SIG-M5 treated with dmso at 0.1 percent for 504 hours (cell line): Measurements from ENCODE around the gene TANC1.

Experiments used
- DNase-seq: peaks from one replicate; lab custom pipeline; 2025; ENCODE audit not compliant: unreplicated experiment; lab: John Stamatoyannopoulos, UW

Gene TANC1

DNA sequence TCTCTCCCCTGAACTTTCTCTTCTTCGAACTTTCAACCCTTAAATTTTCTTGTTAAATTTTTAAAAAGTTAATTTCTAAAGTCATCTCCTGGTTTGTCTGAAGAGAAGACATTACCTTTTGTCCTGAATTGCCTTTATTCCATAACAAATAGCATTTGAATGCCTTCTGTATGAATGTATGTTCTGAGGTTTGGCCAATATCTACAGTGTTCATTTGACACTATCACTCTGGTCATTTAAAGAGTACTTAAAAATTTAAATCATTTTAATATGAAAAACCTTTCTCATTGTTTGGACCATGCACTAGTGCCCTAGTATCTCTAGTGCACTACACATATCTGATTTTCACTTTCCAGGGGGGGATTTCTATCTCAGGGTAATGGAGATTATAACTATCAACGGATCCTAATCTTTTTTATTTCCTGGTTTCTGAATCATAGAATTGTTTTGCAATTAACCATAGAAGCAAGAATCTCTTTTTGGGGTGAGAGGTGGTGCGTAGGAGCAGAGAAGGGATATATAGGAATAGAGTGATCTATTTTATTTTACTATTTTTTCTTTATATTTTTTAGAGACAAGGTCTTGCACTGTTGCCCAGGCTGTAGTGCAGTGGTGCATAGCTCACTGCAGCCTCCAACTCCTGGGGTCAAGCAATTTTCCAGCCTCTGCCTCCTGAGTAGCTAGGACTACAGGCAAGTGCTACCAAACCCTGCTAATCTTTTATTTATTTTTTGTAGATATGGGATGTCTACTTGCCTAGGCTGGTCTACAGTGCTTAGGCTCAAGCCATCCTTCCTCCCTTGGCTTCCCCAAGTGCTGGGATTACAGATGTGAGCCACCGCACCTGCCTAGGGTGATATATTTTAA, 25.5 kb downstream of the TANC1 start:
- DNase-seq = no peak

DNA sequence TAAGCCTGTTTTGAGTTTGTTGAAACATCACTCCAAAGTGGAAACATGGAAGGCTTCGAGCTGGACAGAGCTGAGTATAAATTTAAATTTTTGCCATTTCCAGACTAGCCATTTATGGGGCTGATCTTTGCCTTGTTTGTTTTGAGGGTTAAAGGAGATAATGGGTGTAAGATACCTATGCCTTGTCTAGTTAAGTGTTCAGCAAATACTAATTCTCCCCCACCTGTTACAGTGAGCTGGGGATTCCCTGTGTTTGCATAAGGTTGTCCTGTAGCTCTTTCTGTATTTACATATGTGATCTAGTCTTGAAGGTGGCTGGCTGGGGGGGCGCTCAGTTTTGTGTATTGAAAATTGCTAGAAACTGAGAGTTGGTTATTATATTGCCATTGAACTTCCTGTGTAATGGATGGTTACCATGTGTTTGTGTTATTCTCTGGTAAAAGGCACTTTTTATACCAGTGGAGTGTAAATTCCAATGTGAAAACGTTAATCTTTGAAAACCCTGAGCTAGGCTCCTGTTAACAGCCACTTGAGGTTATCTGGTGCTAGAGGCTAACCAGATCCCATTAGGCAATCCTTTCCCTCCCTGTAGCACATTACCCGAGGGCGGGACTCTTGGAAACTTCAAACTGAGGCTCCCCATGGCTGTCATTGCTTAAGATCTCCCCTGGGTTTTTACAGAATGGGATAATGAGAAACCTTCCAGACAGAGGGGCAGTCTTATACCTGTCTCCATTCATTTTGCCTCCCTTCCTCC, 26.7 kb downstream of the TANC1 start:
- peak; percentile 19 for DNase-seq

DNA sequence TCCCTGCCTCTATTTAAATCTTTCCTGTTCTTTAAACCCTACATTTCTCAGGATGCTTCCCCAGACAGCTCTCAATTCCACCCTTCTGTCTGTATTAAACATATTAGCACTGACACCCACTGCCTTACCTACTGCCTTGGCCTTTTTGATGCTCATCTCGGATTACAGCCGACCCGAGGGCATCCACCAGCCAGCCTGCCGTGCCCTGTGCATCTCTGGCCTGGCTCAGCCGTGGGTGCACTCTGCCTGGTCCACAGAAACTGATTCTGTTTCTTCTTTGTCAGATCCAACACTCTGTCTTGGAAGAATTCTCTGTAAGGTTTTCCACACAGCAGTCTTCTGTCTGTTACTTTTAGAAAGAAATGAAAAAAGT, 27.2 kb downstream of the TANC1 start:
- no peak for DNase-seq

DNA sequence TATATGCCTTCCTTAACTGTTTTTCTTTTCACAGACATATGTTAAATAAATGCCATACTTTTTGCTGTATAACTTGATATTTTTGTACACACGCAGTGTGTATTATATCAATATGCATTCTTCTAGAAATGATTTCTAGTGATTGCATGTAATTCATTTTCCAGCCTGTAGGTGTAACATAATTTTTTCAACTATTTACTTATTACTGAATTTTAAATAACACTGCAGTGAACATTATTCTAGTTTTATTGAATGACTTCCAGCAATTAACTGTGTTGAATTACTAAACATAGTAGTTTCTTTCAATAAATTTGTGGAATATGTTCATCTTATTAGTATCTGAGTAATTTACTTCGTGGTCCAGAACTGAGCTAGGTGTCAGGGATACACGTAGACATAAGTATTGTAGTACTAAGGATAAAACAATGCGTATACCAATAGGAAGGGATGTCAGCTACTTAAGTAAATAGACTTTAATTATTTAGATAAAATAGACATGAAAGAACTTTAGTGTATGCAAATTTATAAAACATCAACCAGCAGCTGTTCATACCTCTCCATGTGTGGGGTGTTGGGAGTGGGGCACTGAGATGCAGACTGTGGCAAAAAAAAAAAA, 28.0 kb downstream of the TANC1 start:
- no peak for DNase-seq

- DNase-seq = peak; percentile 71
Observed at GRCh38 chr2:158997037-158997790, 28.8 kb downstream of the TANC1 start.

DNA sequence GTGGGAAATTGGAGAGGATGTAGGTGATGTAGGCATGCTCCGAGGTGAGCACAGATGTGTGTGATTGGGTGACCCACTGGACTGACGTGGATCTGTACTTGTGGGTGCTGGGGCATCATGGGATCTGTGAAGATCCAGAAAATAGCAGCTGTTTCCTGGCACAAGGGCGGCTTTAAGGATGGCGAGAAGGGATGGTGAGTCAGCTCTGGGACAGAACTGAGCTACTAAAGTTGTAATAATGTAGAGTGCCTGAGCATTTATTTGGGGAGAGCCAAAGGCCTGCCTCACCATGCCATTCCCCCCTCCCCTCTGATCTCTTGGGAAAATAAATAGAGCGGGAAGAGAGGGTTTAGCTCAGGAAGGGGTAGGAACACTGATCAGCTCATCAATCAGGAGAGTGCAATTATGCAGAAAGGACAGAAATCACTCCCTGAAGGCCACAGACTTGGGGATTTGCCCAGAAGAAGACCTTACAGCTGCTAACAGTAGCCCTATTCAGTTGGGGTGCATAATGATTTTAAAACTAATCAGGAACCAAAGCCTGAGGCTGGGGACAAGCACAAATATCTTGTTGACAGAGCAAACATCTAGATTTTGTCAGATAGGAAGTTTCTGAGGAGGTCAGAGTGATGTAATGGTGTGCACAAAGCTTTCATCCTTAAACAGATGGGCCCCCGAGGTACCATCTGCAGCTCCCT, 30.3 kb downstream of the TANC1 start:
- peak; percentile 30 for DNase-seq

DNA sequence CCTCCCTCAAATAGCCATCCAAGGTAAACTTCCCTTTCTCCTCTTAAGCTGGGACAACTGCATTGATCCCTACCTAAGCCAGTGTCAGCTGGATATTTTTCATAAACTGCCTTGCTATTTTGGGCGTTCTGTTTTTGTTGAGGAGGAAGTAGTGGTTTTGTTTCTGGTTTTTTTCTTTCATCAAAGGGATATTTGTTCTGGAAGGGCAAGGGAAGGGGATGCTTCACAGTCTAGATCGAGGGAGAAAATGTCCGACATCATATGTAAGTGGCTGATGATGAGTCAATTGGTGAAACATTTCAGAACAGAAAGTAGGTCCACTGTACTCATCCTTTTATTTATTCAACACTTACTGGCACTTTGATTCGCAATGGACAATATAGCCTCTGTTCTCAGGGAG, 31.0 kb downstream of the TANC1 start:
- peak; percentile 50 for DNase-seq

DNA sequence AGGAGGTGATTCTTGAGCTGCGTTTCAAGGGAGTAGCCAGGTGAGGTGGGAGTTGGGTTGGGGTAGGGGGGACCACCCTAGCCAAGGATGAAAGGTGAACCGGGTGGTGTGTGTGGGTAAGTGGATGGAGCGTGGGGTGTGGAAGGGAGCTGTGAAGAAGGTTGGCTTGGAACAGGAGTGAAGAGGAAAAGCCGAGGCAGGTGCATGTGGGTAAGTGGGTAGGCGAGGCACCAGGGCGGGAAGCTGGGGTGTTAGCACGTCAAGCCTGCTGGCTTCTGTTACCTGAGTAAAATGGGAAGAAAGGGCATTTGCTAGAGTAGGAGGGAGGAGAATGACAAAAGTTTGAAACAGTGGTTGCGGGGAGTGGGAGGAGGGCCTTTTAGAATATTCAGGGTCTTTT, 31.6 kb downstream of the TANC1 start:
- no peak for DNase-seq

GRCh38 chr2:159002462-159003111, 34.1 kb downstream of the TANC1 start:
- DNase-seq = no peak

DNA sequence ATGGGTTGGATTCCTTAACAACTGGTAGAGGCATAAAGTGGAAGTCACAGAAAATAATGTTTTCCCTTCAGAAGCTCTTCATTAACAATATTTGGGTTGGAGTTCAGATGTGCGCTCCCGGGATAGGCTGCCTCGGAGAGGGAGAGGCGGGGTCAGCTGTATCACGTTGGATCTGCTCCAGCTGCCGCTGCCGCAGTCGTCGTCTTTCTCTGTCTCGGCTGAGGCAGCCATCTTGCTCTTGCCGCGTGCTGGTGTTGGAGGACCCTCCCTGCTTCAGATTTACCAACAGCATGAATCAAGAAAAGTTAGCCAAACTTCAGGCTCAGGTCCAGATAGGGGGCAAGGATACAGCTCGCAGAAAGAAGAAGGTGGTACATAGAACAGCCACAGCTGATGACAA, 35.1 kb downstream of the TANC1 start:
- no peak for DNase-seq

DNA sequence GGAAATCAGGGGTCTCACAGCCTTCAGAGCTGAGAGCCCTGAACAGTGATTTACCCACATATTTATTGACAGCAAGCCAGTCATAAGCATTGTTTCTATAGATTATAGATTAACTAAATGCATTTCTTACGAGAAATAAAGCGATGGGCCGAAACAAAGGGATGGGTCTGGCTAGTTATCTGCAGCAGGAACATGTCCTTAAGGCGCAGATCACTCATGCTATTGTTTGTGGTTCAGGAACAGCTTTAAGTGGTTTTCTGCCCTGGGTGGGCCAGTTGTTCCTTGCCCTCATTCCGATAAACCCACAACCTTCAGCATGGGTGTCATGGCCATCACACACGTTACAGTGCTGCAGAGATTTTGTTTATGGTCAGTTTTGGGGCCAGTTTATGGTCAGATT, 36.4 kb downstream of the TANC1 start:
- no peak for DNase-seq

DNA sequence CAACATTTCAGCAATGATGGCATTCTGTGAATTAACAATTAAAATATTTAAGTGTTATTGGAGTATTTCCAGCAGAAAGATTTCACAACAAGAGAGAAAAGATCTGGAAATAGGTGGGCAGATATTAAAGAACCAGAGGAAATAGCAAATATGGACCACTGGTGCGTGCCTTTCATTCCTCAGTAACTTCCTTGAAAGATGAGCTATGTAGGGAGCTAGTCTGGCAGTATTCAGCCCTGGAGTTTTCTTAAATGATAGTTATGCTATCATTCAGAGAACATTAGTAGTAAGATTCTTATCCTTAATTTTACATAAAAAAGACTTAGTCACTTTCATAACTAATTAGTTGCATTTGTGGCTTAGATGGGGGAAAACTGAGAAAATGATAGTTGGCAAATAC, 41.5 kb downstream of the TANC1 start:
- no peak for DNase-seq

DNA sequence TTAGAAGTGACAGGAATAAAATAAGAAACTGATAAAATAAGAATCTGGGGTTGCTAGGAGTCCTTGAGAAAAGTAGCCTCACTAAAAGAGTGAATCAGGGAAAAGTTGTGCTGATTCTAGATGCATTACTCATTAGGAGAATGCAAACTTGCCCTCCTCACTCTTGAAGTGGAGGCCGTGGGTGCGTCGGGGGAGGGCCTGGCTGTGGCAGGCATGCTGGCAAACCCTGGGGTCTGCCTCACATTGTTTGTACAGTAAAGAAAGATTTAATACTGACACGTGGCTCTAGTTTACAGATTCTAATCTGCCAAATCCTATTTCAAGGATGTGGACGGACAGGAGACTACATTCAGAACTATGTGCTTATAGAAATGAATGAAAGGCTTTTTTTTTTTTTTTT, 41.9 kb downstream of the TANC1 start:
- no peak for DNase-seq

DNA sequence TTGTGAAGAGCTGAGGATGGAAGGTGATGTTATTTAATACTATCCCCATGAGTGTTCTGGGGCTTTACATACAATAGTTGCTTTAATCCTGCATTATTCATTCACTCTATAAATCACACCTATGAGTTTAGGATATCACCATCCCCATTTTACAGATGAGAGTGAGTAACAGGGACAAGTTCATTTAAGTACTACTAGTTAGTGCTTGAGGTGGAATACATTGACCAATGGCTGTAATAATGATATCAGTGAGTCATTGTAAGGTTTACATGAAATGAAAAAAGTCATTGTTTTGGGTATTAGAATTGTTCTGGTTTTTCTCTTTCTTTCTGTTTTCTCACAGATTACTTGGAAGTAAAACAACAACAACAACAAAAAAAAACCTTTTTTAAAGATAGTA, 42.5 kb downstream of the TANC1 start:
- no peak for DNase-seq

DNA sequence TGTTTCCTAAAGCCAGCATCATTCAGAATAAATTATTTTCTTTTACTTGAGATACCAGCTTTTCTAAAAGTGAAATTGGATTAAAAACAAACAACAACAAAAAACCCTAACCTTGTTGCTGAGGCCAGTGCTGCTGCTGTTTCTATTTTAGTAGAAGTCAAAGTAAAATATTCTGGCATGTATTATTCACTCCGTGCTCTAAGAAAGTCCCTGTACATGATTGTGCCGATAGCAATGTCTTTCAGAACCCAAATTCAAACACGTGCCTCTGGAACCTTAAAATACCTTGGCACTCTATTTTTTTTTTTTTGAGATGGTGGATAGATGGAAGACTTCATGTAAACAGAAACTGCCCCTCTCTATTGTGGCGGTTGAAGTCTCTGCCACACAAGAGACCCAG, 43.7 kb downstream of the TANC1 start:
- no peak for DNase-seq

- no peak for DNase-seq
Observed at GRCh38 chr2:159013103-159013502, 44.7 kb downstream of the TANC1 start.

GRCh38 chr2:159015174-159015573, 46.7 kb downstream of the TANC1 start:
- no peak for DNase-seq

DNA sequence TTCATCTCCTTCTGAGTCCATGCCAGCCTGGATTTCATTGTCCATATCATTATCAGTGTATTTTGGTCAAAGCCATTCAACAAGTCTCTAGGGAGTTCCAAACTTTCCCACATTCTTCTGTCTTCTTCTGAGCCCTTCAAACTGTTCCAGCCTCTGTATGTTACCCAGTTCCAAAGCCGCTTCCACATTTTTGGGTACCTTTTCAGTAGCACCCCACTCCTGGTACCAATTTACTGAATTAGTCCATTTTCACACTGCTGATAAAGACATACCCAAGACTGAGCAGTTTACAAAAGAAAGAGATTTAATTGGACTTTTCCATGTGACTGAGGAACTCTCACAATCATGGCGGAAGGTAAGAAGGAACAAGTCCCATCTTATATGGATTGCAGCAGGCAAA, 47.4 kb downstream of the TANC1 start:
- no peak for DNase-seq

DNA sequence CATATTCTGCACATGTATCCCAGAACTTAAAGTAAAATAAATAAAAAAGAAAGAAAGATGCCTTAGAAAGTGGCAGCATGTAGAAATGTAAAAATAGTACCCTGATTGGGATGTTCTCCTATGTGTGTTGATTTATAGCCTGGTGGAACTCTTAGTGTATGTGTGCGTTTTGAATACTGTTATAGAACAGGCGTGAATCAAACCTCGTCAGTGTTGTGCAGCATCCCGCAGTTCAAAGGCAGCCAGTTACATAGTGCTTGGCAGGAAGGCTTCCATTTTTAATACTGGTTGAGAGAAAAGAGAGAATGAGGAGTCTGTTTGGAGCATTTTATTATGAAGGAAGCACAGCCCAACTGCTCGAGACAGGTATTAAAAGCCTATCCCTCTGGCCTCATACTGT, 49.4 kb downstream of the TANC1 start:
- no peak for DNase-seq

DNA sequence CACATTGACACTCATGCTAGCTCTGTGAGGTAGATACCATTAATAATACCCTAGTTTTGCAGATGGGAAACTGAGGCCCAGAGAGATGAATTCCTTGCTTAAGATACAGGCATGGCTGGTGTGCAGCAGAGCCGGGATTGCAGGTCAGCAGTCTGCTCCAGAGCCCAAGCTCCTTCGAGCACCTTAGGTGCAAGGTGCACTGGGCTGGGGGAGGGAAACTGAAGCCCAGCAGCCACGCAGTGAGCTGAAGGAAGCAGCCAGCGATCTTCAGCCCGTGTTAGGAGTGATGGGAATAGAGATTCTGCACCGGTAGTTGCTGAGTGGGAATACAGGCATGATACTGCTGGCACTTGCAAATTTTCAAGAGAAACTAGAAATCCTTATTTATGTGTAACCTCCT, 50.6 kb downstream of the TANC1 start:
- no peak for DNase-seq
